GM21786 (cell line): ENCODE results near the gene C1R.

ENCODE experiments used
- ATAC-seq: cut with Tn5 transposase; IDR thresholded peaks from one replicate; pipeline ENCODE4 v1.9.1; 2021; ENCODE audit not compliant: unreplicated experiment

The C1R gene

DNA sequence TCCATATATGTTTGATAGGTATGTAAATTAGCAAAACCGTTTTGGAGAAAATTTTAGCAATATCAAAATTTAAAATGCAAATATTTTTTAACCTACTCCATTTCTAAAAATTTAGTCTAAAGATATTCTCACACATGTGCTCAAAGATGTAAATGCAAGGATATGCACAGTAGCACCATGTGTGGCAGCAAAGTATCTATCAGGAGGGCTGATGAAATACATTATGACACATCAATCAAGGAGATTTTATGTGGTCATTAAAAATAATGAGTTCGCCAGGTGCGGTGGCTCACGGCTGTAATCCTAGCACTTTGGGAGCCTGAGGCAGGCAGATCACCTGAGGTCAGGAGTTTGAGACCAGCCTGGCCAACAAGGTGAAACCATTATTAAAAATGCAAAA is 8.0 kb upstream of the C1R start:
- no peak for ATAC-seq

DNA sequence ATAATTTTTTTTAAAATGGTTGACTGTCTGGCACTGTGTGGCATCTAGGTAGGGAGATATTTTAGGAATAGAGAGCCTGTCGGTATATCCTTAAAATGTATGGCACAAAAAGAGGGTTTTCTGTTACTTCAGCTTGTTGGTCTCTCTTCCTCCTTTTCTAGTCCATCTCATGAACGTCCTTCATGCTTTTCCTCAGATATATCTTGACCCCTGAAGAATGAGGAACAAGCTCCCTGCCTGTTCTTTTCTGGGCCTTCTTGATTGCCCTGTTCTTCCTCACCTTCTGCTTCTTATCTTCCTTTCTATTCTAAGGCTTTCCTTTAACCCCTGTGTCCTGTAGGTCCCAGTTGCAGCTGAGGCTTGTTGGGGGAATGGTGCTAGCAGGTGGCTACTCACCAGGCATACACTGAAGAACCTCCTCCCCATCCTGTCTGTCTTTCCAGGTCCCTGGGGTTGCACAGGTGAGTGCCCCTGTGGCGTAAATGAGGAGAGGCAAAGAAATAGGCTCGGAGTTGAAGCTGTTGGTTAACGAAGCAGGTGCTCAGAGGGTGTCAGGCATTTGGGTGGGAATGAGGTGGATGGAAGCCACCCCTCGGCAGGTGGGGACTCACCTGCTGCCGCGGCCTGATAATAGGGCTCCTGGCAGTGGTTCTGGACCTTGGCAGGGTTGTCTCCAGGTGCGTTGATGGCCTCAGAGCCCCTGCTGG is 7.2 kb upstream of the C1R start:
- ATAC-seq = no peak

DNA sequence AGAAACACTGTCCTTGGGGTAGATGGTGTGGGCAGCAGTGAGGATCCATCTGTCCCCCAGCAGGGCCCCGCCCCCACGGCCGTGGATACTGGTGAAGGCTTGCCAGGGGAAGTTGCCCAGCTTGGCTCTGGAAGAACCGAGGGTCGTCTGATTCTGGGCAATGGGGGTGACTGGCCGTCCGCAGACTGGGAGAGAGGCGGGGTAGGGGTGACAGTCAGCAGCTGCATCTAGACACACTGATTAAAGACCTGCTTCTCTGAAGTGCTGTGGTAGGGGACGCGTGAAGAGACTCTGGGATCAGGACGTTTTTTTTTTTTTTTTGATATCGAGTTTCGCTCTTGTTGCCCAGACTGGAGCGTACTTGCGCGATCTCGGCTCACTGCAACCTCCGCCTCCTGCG is 4.7 kb upstream of the C1R start:
- ATAC-seq = no peak

DNA sequence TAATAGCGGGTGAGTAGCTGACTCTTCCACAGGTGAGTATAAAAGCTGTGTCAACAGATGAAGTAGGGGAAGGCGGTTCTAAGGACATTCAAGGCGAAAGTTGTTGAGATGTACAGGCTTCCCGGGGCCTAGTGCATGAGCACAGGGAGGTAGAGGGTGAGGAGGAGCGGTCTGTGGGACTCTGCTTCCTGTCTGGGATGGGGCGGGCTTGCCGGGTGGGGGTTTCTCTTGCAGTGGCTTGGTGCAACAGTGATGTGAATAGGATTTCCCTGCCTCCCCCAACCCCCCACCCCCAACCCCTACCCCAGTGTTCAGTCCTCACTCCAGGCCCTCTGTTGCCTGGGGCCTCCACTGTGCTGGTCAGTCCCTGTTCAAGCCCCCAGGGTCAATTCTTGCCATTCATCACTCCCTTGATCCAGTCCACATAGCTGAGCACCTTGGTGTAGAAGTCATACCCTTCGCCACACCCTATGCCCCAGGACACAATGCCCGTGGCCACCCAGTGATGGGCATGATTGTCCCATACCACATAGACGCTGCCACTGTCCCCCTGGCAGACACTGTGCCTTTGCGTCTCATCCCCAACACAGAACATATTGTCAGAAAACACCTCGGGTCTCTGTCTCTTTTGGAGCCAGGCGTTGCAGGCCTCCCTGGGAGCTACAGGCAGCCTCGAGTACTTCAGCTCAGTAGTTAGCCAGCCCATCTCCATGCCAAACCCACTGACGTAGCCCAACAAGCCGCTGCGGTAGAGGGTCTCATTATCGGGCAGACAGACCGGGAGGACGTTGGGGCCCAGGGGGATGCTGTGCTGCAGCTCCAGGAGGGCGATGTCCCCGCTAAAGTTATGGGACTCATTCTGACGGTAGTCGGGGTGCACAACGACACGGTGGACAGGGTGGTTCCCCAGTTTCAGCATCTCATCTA is 4.0 kb upstream of the C1R start:
- ATAC-seq = no peak

DNA sequence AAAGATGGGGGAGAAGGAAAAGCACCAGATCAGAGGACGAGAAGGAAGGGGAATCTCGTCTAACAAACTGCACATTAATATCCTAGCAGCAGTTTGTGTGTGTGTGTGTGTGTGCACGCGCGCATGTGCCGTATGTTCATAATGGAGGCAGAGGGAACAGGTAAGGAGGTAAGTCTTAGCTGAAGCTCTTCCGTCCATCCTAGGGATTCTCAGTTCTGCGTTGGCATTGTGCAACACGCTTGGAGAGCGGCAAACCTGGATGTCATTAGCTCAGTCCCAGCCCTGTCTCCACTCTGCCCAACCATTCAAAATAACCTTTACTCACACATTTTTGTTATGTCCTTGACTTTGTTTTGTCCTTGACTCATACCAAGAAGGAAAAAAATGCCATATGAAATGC is 1.6 kb upstream of the C1R start:
- no peak for ATAC-seq

DNA sequence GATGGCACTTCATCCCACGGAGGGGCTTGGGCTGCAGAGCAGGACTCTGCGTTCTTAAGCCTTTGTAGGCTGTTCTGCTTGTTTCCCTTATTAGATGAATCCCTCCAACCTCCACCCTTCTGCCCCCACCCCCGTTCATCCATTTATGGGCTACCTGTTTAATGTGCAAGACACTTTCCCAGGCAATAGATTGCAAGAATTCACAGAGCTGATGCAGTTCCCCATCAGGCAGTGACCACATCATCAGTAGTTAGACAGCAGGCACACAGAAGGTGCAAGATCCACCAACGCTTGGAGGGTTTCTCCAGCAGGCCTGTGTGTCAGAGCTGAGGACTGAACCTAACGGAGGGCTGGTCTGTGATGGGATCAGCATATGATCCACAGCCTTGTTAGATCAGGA is 1.2 kb upstream of the C1R start:
- no peak for ATAC-seq

DNA sequence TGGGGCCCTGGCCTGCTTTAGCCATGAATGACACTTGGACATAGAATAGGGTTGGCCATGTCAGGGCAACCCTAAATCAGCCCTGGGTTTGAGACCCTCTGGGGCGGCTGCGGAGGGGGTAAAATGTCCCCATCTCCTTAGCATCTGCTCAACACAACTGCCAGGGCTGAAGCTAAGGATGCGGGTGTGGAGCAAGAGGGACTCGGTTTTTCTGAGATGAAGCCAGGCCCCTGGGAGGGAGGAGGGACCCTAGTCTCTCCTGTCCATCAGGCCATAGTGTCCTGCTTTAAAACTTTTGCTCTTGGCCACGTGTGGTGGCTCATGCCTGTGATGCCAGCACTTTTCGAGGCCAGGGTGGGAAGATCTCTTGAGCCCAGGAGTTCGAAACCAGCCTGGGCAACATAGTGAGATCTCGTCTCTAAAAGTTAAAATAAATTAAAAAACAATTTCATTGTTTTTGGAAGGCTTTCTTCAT is 778 bp upstream of the C1R start:
- ATAC-seq = no peak

DNA sequence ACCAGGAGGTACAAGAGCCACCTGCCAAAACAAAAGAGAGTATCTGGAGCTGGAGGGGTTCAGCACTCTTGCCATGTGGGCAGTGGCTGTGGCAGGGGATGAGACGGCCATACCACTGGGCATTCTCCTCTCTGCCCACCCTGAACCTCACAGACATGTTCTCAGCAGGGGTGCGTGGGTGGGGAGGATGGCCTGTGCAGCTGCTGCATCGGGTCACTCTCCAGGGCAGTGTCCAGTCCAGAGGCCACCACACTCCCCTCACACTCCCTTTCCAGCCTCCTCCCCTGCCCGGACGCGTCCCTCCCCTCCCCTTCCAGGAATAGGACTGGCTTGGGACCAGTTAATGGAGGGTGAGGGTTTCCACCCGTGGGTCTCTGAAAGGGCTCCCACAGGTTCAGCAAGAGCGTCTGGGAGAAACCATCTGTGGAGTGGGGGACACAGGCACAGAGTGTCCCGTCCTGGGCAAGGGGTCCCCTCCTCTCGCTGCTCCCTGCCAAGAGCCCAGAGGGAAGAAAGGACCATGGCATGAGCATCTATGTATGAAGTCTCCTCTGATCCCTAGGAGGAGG is 501 bp downstream of the C1R start:
- ATAC-seq = no peak

DNA sequence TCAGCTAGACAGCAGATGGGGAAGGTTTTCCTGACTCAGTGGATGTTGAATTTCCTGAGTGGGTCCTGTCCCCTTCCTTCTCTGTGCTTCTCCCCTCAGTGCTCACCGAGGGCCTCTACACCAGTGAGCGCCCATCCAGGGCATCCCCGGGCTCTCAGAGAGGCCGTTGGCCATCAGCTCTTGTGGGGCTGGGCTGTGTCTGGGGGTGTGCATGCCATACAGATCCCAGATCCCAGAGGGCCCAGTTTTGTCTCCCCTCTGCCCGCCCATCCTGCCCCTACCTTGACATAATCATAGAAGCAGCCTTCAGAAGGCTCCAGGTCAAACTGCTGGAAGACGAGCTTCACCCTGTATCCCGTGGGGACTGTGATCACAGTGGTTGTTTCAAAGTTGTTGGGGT is 1.1 kb downstream of the C1R start:
- ATAC-seq = no peak

DNA sequence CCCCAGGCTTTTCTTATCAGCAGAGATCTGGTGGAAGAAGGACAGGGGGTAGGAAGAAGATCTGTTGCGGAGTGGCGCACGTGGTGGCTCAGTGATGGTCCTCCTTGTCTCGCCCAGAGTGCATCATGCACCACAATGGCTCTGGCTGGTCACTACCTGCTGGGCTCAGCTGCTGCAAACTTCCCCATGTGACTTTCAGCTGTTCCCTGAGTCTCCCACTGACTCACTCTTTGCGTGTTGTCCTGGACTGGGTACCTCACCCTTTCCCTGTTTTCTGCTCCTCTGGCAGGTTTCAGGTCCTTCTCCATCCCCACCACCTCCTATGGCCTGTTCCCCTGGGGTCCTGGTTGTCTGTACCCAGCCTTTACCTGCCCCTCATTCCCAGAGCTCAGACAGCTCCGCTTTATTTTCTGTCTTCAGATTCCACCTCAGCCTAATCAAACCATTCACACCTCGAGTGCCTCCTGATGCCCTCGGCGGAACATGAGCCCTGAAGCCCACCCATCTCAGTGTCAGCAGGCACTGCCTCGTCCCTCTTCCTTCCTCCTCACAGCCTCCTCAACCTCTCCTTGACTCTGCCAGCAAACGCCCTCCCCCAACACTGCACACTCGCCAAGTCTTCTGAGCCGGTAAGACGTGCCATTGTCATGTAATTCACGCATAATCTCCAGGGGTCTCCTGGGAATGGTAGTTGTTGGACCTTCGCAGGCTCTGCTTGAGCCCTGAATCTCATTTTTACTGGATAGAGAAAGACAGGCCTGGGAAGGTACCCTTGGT is 1.8 kb downstream of the C1R start:
- no peak for ATAC-seq

DNA sequence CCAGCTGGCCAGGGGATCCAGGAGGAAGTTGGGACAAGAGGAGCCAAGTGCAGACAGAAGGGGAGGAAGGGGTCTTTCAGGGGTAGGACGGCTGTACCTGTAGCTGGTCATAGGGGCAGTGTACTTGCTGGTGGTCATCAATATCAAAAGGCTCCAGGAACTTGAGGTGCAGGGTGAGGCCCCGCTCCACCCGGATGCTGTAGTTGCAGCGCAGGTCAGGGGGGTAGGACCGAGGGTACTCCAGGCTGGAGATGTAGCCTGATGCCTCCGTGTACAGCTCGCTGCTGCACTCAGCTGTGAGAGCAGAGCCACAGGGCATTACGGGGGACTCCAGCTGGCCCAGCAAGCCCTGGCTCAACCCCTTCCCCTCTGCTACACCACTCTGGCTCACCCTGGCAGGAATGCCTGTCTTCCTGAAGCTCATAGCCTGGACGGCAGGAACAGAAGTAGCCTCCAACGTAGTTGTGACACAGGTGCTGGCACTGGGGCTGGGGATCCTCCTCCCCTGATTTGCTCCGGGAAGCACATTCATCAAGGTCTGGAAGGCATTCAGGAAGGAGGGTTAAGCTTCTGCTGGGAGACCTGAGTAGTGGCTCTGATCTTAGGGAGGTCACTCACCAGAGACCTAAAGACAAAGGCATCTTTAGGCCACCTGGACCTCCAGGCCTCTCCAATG is 2.9 kb downstream of the C1R start:
- ATAC-seq = no peak

DNA sequence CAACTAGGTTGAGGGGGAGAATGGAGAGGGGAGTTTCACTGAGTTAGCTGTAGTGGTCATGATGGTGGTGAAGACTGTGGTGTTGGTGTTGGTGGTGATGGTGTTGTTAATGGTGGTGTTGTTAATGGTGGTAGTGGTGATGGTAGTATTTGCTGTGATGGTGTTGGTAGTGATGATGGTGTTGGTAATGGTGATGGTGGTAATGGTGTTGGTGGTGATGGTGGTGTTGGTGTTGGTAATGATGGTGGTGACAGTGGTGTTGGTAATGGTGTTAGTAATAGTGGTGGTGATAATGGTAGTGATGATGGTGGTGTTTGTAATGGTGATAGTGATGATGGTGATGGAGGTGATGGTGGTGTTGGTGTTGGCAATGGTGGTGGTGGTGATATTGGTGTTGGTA is 9.1 kb downstream of the C1R start:
- no peak for ATAC-seq

DNA sequence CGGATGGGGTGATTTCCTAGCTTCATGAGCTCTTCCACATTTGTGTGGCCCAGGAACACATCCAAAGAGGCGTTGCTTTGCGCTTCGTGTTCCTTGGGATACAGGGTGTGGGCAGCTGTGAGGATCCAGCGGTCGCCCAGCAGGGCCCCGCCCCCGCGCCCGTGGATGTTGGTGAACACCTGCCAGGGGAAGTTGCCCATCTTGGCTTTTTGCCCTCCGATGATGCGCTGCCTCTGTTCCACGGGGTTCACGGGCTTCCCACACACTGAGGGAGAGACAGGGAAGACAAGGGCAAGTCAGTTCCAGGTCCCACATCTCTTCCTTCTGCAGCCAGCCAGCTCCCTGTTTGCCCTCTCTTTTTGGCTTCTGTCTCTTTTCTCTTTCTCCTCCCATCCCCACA is 11.2 kb downstream of the C1R start:
- no peak for ATAC-seq

DNA sequence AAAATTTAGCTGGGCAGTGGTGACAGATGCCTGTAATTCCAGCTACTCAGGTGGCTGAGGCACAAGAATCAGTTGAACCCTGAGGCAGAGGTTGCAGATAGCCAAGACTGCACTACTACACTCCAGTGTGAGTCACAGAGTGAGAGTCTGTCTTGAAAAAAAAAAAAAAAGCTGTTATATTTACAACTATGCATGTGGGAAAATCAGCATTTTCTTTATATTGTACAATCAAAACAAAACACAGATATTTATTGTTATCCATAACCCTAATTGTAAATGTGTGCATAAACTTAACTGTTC is 12.5 kb downstream of the C1R start:
- ATAC-seq = no peak

DNA sequence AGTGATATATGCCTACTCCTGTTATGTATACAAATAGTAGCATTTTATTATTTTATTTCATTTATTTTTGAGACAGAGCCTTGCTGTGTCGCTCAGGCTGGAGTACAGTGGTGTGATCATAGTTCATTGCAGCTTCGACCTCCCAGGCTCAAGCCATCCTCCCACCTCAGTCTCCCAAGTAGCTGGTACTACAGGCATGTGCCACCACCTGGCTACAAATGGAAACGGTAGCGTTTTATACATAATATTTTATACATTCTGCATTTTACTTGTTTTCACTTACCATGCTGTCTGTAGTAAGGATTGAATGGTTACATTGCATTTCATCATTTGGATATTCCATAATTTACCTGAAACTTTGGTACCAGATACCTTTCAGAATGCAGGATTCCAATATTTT is 14.1 kb downstream of the C1R start:
- no peak for ATAC-seq

DNA sequence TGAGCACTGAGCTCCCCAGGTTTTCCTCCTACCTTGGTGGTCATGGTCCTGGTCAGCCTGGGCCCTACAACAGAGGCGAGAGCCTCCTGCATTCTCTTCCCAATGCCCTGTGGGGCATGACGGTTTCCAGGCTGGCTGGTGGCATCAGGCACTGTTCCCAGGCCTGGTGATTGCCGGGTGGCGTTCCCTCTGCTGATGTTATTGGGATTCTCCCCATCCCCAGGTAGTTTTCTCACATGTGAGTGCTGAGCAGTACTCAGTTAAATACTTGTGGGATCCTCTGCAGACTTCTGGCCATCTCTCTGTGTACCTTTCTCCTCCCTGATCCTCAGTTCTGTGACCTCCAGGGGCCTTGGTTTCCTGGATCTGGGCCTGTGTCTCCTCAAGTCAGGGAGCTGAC is 15.8 kb downstream of the C1R start:
- no peak for ATAC-seq

DNA sequence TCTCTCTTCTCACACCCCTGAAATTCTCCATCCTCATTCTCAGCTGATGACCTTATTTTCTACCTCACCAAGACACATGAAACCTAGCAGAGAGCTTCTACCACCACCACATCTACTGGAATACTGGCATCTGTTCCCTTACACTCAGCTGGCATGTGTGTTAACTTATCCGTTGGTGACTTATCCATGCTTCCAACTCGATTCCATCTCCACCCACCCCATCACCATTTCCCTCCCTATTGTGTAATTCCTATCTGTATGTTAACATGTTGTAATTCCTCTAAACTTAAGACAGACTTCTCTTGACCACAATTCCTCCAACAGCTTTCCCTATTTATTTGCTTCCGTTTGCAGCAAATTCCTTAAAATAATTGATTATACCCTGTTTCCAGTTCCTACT is 16.3 kb downstream of the C1R start:
- ATAC-seq = no peak

DNA sequence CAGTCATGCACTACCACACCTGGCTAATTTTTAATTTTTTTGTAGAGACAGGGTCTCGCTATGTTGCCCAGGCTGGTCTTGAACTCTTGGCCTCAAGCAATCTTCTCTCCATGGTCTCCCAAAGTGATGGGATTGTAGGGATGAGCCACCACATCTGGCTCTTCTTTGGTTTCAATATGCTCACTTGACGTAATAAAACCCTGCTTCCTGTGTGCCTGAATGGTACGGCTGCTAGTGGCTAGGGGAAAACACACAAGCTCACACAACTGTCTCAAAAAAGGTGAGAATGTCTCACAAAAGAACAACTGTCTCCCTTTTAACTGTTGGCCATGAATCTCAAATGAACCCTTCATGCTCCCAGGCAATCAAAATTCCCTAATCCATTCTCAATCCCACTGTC is 16.7 kb downstream of the C1R start:
- no peak for ATAC-seq

DNA sequence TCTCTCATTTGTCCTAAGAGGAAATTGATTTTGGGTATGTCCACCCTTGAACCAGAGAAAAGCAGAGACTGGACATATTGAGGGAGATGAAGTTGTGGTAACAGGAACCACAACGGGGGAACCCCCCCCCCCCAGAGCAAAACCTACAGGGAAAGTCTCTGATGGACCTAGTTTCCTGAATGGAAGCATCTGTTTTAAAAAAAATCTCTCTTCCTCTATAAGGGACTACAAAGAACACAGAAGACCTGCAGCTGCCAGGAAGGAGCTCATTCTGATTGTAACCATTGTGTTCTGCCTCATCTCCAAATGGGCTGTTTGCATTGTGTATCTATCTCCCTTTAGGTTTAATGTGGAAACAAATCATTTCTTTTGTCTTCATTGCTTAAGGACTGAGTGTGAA is 18.3 kb downstream of the C1R start:
- no peak for ATAC-seq

DNA sequence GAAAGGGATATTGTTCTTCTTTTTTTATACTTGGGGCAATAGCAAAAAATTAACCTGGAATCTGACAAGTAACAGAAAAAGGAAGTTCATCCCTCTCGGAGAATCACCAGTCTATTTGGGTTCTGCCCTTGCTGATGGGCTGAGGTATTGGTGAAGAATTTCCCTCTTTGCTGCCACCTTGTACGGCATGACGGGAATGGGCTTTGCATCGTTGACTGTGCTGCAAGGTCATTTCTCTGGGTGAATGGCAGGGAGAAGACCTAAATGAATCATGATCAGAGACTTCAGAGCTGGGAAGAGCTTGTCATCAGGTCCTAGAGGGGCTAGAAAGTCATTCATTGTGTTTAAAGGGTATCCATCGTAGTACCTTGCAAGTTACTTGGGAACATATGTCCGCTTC is 19.7 kb downstream of the C1R start:
- ATAC-seq = no peak

DNA sequence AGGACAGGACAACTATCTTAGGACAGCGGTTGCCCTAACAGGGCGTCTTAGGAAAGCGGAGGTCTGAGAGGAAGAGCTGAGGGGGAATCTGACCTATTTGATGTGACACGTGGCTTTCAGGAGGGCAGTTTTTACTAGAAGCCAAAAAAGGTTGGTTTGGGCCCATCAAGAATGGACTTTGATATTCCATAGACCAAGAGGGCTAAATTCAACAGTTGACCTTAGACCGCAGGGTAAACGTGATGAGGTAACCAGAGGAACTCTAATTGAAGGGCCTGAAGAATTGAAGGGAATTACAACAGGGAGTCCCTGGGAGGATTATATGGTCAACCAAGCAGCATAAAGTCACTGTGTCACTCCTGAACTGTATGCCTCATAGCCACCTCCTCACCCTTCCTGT is 20.2 kb downstream of the C1R start:
- ATAC-seq = no peak
